DOHH2 (cell line): ENCODE data around the gene CLPTM1L.

Experiments
- H3F3A ChIP-seq: fragments of 200-600 bp; sonication (generic), shearing (Covaris generic); 2 replicates; pipeline ENCODE4 v1.6.0; 2016; ENCODE audit warnings: antibody characterized with exemption, mild to moderate bottlenecking; ENCODE audit not compliant: control insufficient read depth, insufficient read depth
- H3K27ac ChIP-seq: fragments of 200-600 bp; sonication (generic); 2 replicates; pipeline ENCODE4 v1.5.1; 2014; ENCODE audit warnings: low read depth, mild to moderate bottlenecking, low read length, moderate library complexity
- H3K27me3 ChIP-seq: fragments of 200-600 bp; sonication (generic); 2 replicates; pipeline ENCODE4 v1.6.1; 2014; ENCODE audit warnings: mild to moderate bottlenecking, low read length, mixed read lengths; ENCODE audit not compliant: control insufficient read depth
- H3K36me3 ChIP-seq: fragments of 200-600 bp; sonication (generic); 2 replicates; pipeline ENCODE4 v1.6.1; 2014; ENCODE audit warnings: mild to moderate bottlenecking, low read length, moderate library complexity, mixed read lengths; ENCODE audit not compliant: control insufficient read depth
- H3K4me1 ChIP-seq: fragments of 200-600 bp; sonication (generic); 2 replicates; pipeline ENCODE4 v1.6.1; 2014; ENCODE audit warnings: mild to moderate bottlenecking, low read length, mixed read lengths; ENCODE audit not compliant: control insufficient read depth
- H3K4me2 ChIP-seq: fragments of 200-600 bp; sonication (generic); 2 replicates; pipeline ENCODE4 v1.6.0; 2014; ENCODE audit warnings: mild to moderate bottlenecking, low read length, moderate library complexity
- H3K4me3 ChIP-seq: fragments of 200-600 bp; sonication (generic); 2 replicates; pipeline ENCODE4 v1.5.1; 2014; ENCODE audit warnings: mild to moderate bottlenecking, low read length, mixed read lengths
- H3K79me2 ChIP-seq: fragments of 200-600 bp; sonication (generic); 2 replicates; pipeline ENCODE4 v1.6.1; 2014; ENCODE audit warnings: mild to moderate bottlenecking, low read length, mixed read lengths; ENCODE audit not compliant: control insufficient read depth
- H3K9me2 ChIP-seq: fragments of 200-600 bp; sonication (generic); replicated peaks from 2 replicates; pipeline ENCODE4 v1.6.1; 2014; ENCODE audit warnings: mild to moderate bottlenecking, low read length, mixed read lengths; ENCODE audit not compliant: control insufficient read depth
- H3K9me3 ChIP-seq: fragments of 200-600 bp; sonication (generic); 2 replicates; pipeline ENCODE4 v1.6.1; 2014; ENCODE audit warnings: antibody characterized with exemption, low read length, mixed read lengths; ENCODE audit not compliant: control insufficient read depth, insufficient read depth
- H4K20me1 ChIP-seq: fragments of 200-600 bp; sonication (generic); 2 replicates; pipeline ENCODE4 v1.6.0; 2014; ENCODE audit warnings: low read depth, mild to moderate bottlenecking, antibody characterized with exemption, low read length, moderate library complexity; ENCODE audit not compliant: control insufficient read depth, insufficient read depth
- EZH2phosphoT487 ChIP-seq: fragments of 200-600 bp; sonication (generic); IDR thresholded peaks from 2 replicates; pipeline ENCODE4 v1.6.1; 2017; ENCODE audit warnings: borderline replicate concordance, mild to moderate bottlenecking, antibody characterized with exemption, low read length, moderate library complexity, mixed read lengths
- TF ChIP-seq, protein P1 (sequence below): fragments of 200-600 bp; sonication (generic); IDR thresholded peaks from one replicate; pipeline ENCODE4 v1.5.1; 2014; ENCODE audit warnings: antibody characterized with exemption, mild to moderate bottlenecking, low read depth, low read length; ENCODE audit not compliant: poor library complexity, severe bottlenecking

The CLPTM1L gene

DNA sequence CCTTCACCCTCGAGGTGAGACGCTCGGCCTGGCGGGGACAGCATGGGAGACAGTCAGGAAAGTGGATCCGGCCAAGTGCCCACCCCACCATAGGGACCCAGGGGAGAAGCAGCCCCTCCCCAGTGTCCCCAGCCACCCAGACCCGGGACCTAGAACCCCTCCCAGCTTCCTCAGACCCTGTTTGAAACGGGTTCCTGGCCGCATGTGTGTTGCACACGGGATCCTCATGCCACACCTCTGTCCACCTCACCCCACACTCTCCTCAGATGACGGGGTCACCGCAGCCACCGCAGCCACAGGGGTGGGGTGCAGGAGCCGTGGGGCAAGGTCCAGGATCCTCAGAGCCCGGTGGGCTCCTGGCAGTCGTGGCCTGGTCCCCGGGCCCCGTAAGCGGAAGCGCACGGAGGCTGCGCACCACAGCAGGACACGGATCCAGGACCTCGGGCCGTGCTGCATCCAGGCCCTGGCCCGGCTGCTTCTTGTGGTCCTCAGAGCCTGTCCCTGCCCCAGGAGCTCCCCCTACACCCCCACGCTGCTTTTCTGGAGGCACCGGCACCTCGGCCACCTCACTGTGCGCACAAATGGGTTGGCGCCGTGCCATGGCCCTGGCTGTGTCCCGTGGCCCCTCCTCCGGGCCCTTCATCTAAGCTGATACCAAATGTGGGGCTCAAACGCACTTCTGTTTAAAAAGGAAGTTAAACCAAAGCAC, 65.3 kb downstream of the CLPTM1L start:
- H3K4me2 ChIP-seq: no peak overlapping the region

DNA sequence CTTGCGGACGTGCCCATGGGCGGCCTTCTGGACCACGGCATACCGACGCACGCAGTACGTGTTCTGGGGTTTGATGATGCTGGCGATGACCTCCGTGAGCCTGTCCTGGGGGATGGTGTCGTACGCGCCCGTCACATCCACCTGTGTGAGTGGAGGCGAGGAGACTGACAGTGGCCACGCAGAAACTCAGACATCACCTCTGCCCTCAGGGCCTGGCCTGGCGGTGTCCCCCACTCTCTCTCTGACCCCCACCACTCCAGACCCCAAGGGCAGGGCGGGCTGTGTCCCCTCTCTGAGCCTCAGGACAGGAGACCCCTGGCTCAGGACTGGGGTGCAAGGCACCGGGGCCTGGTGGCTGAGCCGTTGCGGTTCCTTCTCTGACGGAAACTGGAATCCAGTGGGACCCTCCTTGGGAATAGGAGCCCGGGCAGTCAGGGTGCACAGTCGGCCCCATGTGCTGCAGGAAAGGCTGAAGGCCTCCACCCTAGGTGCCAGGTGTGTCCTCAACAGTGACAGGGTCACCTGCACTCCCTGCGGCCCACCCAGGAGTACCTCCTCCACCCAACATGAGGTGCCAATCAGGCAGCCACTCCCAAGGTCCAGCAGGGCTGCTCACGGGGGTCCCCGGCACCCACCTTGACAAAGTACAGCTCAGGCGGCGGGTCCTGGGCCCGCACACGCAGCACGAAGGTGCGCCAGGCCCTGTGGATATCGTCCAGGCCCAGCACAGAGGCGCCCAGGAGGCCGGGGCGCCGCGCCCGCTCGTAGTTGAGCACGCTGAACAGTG, 66.0 kb downstream of the CLPTM1L start:
- H3K79me2 ChIP-seq: peaks cover 88% of the 10 kb centered on the region
- H4K20me1 ChIP-seq: 0 out of 2 replicates have a peak, but pooled peaks cover 3% of the 10 kb centered on the region
- TF ChIP-seq, protein P1, sequence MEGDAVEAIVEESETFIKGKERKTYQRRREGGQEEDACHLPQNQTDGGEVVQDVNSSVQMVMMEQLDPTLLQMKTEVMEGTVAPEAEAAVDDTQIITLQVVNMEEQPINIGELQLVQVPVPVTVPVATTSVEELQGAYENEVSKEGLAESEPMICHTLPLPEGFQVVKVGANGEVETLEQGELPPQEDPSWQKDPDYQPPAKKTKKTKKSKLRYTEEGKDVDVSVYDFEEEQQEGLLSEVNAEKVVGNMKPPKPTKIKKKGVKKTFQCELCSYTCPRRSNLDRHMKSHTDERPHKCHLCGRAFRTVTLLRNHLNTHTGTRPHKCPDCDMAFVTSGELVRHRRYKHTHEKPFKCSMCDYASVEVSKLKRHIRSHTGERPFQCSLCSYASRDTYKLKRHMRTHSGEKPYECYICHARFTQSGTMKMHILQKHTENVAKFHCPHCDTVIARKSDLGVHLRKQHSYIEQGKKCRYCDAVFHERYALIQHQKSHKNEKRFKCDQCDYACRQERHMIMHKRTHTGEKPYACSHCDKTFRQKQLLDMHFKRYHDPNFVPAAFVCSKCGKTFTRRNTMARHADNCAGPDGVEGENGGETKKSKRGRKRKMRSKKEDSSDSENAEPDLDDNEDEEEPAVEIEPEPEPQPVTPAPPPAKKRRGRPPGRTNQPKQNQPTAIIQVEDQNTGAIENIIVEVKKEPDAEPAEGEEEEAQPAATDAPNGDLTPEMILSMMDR: no peak
- no peak for TF ChIP-seq EZH2phosphoT487
- H3K9me3 ChIP-seq: no peaks in the 10 kb centered on the region
- H3K27me3 ChIP-seq: no peaks in the 10 kb centered on the region
- H3K36me3 ChIP-seq: peaks cover 78% of the 10 kb centered on the region
- H3K4me1 ChIP-seq: no peaks in the 10 kb centered on the region
- H3K4me2 ChIP-seq: no peak overlapping the region
- no peak overlapping the region for H3K4me3 ChIP-seq
- H3K9me2 ChIP-seq: no peaks in the 10 kb centered on the region
- no peak overlapping the region for H3K27ac ChIP-seq
- no peaks in the 10 kb centered on the region for H3F3A ChIP-seq

More for the DNA sequence above, 65.3 kb downstream of the CLPTM1L start:
- Histone ChIP-seq H3K9me3 (no peaks in the 10 kb centered on the region), H3K4me1 (no peaks in the 10 kb centered on the region), H3K9me2 (no peaks in the 10 kb centered on the region), H3K27me3 (no peaks in the 10 kb centered on the region), H4K20me1 (no peaks in the 10 kb centered on the region), H3K79me2 (peaks cover 87% of the 10 kb centered on the region), H3F3A (no peaks in the 10 kb centered on the region), H3K36me3 (peaks cover 70% of the 10 kb centered on the region), H3K27ac (no peak overlapping the region), H3K4me3 (no peak overlapping the region)
- no peak for TF ChIP-seq EZH2phosphoT487
- TF ChIP-seq, protein P1: no peak

DNA sequence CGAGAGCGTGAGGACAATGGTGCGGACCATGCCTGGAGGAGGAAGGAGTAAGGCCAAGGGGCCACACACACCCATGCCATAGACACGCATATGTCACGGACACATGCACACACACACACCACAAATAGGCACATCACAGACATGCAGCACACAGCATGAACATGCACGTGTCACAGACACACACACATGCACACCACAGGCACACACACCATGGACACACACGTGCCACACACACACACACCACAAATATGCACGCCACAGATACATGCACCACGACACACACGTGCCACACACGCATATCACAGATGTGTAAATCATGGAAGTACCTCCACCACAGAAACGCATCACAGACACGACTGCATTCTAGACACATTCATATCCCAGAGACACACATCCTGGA, 66.7 kb downstream of the CLPTM1L start:
- Histone ChIP-seq H3K4me3 (no peak overlapping the region), H4K20me1 (0 out of 2 replicates have a peak, but pooled peaks cover 3% of the 10 kb centered on the region), H3K79me2 (peaks cover 85% of the 10 kb centered on the region), H3K9me2 (no peaks in the 10 kb centered on the region), H3K4me2 (no peak overlapping the region), H3K27ac (no peak overlapping the region), H3F3A (no peaks in the 10 kb centered on the region), H3K27me3 (no peaks in the 10 kb centered on the region), H3K4me1 (no peaks in the 10 kb centered on the region), H3K36me3 (peaks cover 79% of the 10 kb centered on the region), H3K9me3 (no peaks in the 10 kb centered on the region)
- no peak for TF ChIP-seq EZH2phosphoT487
- TF ChIP-seq, protein P1: no peak
